B cell (primary cell): ENCODE results near the gene RAP1GAP. TPM values are rescaled to one million over a fixed set of nuclear protein-coding genes. Genes with fewer than 3 reads are reported as not detected.

Experiments
- ATAC-seq: fragments of 200-7000 bp; cut with Tn5 transposase; one replicate; pipeline ENCODE4 v1.10.0; 2021; ENCODE audit warnings: low read depth, mild to moderate bottlenecking, moderate number of reproducible peaks, moderate library complexity
- CTCF ChIA-PET: fragments of 350-600 bp; sonication (Branson Sonifier 250); formaldehyde crosslinking; loops from one replicate; lab custom pipeline; 2021; ENCODE audit warnings: antibody characterized with exemption, inconsistent platforms; lab: Charles Lee
- POLR2A ChIA-PET: fragments of 350-600 bp; sonication (Branson Sonifier 250); formaldehyde crosslinking; loops from one replicate; lab custom pipeline; 2021; ENCODE audit warnings: antibody characterized with exemption; lab: Charles Lee
- DNase-seq: peaks from one replicate; pipeline ENCODE4 v3.0.0; 2013
- H2AFZ ChIP-seq: 2 replicates; pipeline ENCODE4 v1.6.1; 2012; ENCODE audit warnings: mild to moderate bottlenecking, low read depth, low read length; ENCODE audit not compliant: insufficient read depth, poor library complexity, severe bottlenecking
- H3K27ac ChIP-seq, 2 donors: 1 replicate in 1 of 2; 2 replicates in 1 of 2; pipeline ENCODE4 v1.5.1; 2012 to 2013; ENCODE audit warnings: low read length in 2 of 2, mild to moderate bottlenecking in 2 of 2, moderate library complexity in 1 of 2
- H3K27me3 ChIP-seq, 4 experiments: fragments of 200-600 bp in 1 of 4; sonication (generic) in 1 of 4; replicated peaks in 1 of 4; 1 replicate in 2 of 4; 2 replicates in 2 of 4; pipeline versions ENCODE4 v1.6.1 to v1.7.0; 2013 to 2016; ENCODE audit warnings: low read length in 3 of 4, mild to moderate bottlenecking in 2 of 4, mixed read lengths in 1 of 4, moderate library complexity in 1 of 4; ENCODE audit not compliant: insufficient read depth in 4 of 4, control insufficient read depth in 3 of 4; ENCODE audit errors: control extremely low read depth in 1 of 4
- H3K36me3 ChIP-seq, 2 experiments: replicated peaks in 1 of 2; 1 replicate in 1 of 2; 2 replicates in 1 of 2; pipeline versions ENCODE4 v1.6.1 to v1.7.1; 2013; ENCODE audit warnings: low read length in 1 of 2; ENCODE audit not compliant: insufficient read depth in 2 of 2, control insufficient read depth in 1 of 2; ENCODE audit errors: control extremely low read depth in 1 of 2, extremely low read depth in 1 of 2
- H3K4me1 ChIP-seq, 2 donors: fragments of 200-600 bp in 1 of 2; sonication (generic) in 1 of 2; 1 replicate in 1 of 2; 2 replicates in 1 of 2; pipeline versions ENCODE4 v1.5.1 to v1.6.1; 2013 to 2017; ENCODE audit warnings: low read length in 2 of 2; ENCODE audit not compliant: control insufficient read depth in 2 of 2, insufficient read depth in 2 of 2
- H3K4me2 ChIP-seq: replicated peaks from 2 replicates; pipeline ENCODE3; 2012; ENCODE audit warnings: mild to moderate bottlenecking, low read depth, low read length; ENCODE audit not compliant: poor library complexity, severe bottlenecking
- H3K4me3 ChIP-seq, 5 experiments: fragments of 200-600 bp in 1 of 5; sonication (generic) in 1 of 5; 1 replicate in 3 of 5; 2 replicates in 2 of 5; pipeline versions ENCODE4 v1.5.1 to v1.7.0; 2011 to 2016; ENCODE audit warnings: low read length in 4 of 5, mild to moderate bottlenecking in 4 of 5, low read depth in 2 of 5, control low read depth in 1 of 5, moderate library complexity in 1 of 5; ENCODE audit not compliant: insufficient read depth in 1 of 5; ENCODE audit errors: control extremely low read depth in 1 of 5, extremely low read depth in 1 of 5
- H3K79me2 ChIP-seq: fragments of 200-600 bp; sonication (generic); one replicate; pipeline ENCODE4 v1.6.0; 2016; ENCODE audit warnings: low read length; ENCODE audit not compliant: control insufficient read depth, insufficient read depth
- H3K9ac ChIP-seq: fragments of 200-600 bp; sonication (generic); 2 replicates; pipeline ENCODE4 v1.6.1; 2017; ENCODE audit warnings: mild to moderate bottlenecking, low read length, moderate library complexity
- H3K9me3 ChIP-seq, 3 donors: one replicate each; pipeline versions ENCODE4 v1.6.1 to v1.7.1; 2013; ENCODE audit warnings: low read length in 2 of 3; ENCODE audit not compliant: control insufficient read depth in 2 of 3, insufficient read depth in 1 of 3; ENCODE audit errors: control extremely low read depth in 1 of 3
- H4K20me1 ChIP-seq: 2 replicates; pipeline ENCODE4 v1.6.0; 2012; ENCODE audit warnings: mild to moderate bottlenecking, low read length; ENCODE audit not compliant: insufficient read depth, control insufficient read depth, poor library complexity, severe bottlenecking
- H3K27ac Mint-ChIP-seq: one replicate; pipeline ENCODE4 v1.8.0; 2021; ENCODE audit warnings: mixed read lengths
- H3K27me3 Mint-ChIP-seq: one replicate; pipeline ENCODE4 v1.8.0; 2021; ENCODE audit warnings: mixed read lengths
- H3K4me1 Mint-ChIP-seq: one replicate; pipeline ENCODE4 v1.8.0; 2021; ENCODE audit warnings: mixed read lengths
- H3K4me3 Mint-ChIP-seq: one replicate; pipeline ENCODE4 v1.8.0; 2021; ENCODE audit warnings: mixed read lengths
- H3K9me3 Mint-ChIP-seq: one replicate; pipeline ENCODE4 v1.8.0; 2022; ENCODE audit warnings: mixed read lengths; ENCODE audit not compliant: insufficient read depth
- EZH2 ChIP-seq: IDR thresholded peaks from 2 replicates; pipeline ENCODE4 v1.6.1; 2012; ENCODE audit warnings: borderline replicate concordance, low read depth, mild to moderate bottlenecking, moderate library complexity, low read length; ENCODE audit not compliant: insufficient read depth, poor library complexity, severe bottlenecking
- WGBS: methylation state at CpG from one replicate; pipeline ENCODE4 v1.1.5; 2013; ENCODE audit warnings: missing lambda C conversion rate; ENCODE audit not compliant: insufficient coverage; 5-methylcytosine and 5-hydroxymethylcytosine counted together
- intact Hi-C: fragments of 100-400 bp; cut with micrococcal nuclease; formaldehyde crosslinking; loops from one replicate; pipeline ENCODE4 v1.10.0; 2022
- polyA plus RNA-seq: library from polyadenylated mRNA; depleted of rRNA; stranded (reverse); fragments of >200 nt; gene quantifications from 2 replicates; pipeline ENCODE4 v1.2.3, GENCODE V29; 2012
- total RNA-seq, 2 donors: library from RNA; stranded (reverse); fragments of 120-200 nt in 1 of 2; gene quantifications; 1 replicate in 1 of 2; 2 replicates in 1 of 2; pipeline versions ENCODE4 v1.2.3 to v1.2.4, GENCODE V29; 2013 to 2022
- TF ChIP-seq, protein P1 (sequence below): fragments of 200-600 bp; IDR thresholded peaks from one replicate; pipeline ENCODE4 v1.8.0; 2022; ENCODE audit warnings: antibody characterized with exemption, mild to moderate bottlenecking

RAP1GAP gene
- total and polyA plus RNA-seq, 2 donors (not counting 1 experiment from before 2014, with no cell fraction given), result 0.07 to 0.09 TPM

DNA sequence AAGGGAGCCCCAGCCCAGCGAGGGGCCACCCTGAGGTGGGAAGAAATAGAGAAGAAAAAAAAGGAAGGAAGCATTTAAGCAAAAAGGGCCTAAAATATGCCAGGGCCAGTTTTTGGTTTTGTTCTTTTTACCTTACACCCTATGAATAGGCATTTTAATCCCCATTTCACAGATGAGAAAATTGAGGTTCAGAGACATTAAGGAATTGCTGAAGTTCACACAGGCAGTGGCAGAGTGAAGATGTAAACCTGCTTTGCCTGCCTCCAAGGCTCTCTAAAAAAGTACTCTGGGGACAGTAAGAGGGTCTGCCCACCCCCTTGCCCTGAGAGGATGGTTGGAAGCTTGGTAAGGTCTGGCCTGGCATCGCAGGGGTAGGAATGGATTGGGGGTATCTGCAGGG lies 19.8 kb downstream of the RAP1GAP start:
- no peak overlapping the region for H3K4me2 ChIP-seq
- peaks cover 0 to 16% (median 0%) of the 10 kb centered on the region in 3 donors for H3K9me3 ChIP-seq
- POLR2A ChIA-PET, result no interaction called here
- peaks cover 0 to 65% (median 20%) of the 10 kb centered on the region in 4 experiments for H3K27me3 ChIP-seq
- no peaks in the 10 kb centered on the region for H4K20me1 ChIP-seq
- no peak for DNase-seq
- intact Hi-C loops, result no loop called here
- H3K4me3 Mint-ChIP-seq, result peak overlapping the region; percentile 16
- peaks cover 18% of the 10 kb centered on the region for H3K4me1 Mint-ChIP-seq
- no peak overlapping the region for H2AFZ ChIP-seq
- WGBS, result 50% methylated on average over 1 of the region's 2 CpGs
- peaks cover 43% of the 10 kb centered on the region for H3K27me3 Mint-ChIP-seq
- CTCF ChIA-PET, result no interaction called here
- TF ChIP-seq, protein P1, sequence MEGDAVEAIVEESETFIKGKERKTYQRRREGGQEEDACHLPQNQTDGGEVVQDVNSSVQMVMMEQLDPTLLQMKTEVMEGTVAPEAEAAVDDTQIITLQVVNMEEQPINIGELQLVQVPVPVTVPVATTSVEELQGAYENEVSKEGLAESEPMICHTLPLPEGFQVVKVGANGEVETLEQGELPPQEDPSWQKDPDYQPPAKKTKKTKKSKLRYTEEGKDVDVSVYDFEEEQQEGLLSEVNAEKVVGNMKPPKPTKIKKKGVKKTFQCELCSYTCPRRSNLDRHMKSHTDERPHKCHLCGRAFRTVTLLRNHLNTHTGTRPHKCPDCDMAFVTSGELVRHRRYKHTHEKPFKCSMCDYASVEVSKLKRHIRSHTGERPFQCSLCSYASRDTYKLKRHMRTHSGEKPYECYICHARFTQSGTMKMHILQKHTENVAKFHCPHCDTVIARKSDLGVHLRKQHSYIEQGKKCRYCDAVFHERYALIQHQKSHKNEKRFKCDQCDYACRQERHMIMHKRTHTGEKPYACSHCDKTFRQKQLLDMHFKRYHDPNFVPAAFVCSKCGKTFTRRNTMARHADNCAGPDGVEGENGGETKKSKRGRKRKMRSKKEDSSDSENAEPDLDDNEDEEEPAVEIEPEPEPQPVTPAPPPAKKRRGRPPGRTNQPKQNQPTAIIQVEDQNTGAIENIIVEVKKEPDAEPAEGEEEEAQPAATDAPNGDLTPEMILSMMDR, result no peak
- no peak for TF ChIP-seq EZH2
- H3K27ac ChIP-seq, result no peak overlapping the region
- peaks cover 12 to 13% of the 10 kb centered on the region in 2 donors for H3K4me1 ChIP-seq
- H3K36me3 ChIP-seq, result no peaks in the 10 kb centered on the region
- H3K27ac Mint-ChIP-seq, result no peak overlapping the region
- H3K79me2 ChIP-seq, result no peaks in the 10 kb centered on the region
- H3K9me3 Mint-ChIP-seq, result no peaks in the 10 kb centered on the region
- ATAC-seq, result no peak
- H3K4me3 ChIP-seq, result no peak overlapping the region
- no peak overlapping the region for H3K9ac ChIP-seq

DNA sequence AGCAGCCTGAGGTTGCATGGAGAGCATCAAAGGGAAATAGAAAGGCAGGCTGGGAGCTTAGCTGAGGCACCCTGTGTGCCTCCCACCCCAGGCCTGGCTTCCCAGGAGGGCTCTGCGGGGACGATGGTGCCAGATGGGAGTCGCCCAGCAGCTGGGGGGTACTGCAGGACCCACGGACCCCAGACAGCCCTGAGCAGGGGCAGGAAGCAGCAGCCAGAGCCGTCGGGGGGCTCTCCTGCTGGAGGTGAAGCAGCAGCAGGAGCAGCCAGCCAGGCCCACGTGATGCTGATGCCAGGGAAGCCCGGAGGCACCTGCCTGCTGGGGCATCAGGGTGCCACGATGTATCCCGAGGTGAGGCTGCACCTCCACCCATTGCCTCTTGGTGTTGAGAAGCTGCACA lies 20.4 kb downstream of the RAP1GAP start:
- Mint-ChIP-seq H3K4me1 (peaks cover 18% of the 10 kb centered on the region), H3K27ac (no peak overlapping the region), H3K4me3 (no peak overlapping the region), H3K9me3 (no peaks in the 10 kb centered on the region), H3K27me3 (peaks cover 44% of the 10 kb centered on the region)
- H3K27me3 ChIP-seq, result peaks cover 0 to 65% (median 20%) of the 10 kb centered on the region in 4 experiments
- CTCF ChIA-PET, result no interaction called here
- no peak for DNase-seq
- peaks cover 12 to 13% of the 10 kb centered on the region in 2 donors for H3K4me1 ChIP-seq
- H3K9ac ChIP-seq, result no peak overlapping the region
- H3K9me3 ChIP-seq, result peaks cover 0 to 16% (median 0%) of the 10 kb centered on the region in 3 donors
- H3K27ac ChIP-seq, result no peak overlapping the region
- no peaks in the 10 kb centered on the region for H4K20me1 ChIP-seq
- H3K36me3 ChIP-seq, result no peaks in the 10 kb centered on the region
- POLR2A ChIA-PET, result no interaction called here
- H3K4me3 ChIP-seq, result no peak overlapping the region
- intact Hi-C loops, result no loop called here
- no peak for TF ChIP-seq EZH2
- TF ChIP-seq, protein P1, result no peak
- no peak overlapping the region for H2AFZ ChIP-seq
- no peaks in the 10 kb centered on the region for H3K79me2 ChIP-seq
- 56% methylated on average over 8 of the region's 10 CpGs for WGBS
- ATAC-seq, result no peak
- no peak overlapping the region for H3K4me2 ChIP-seq
